HepG2 (cell line): ENCODE data around the gene FUT1. TPM values are rescaled to one million over a fixed set of nuclear protein-coding genes. Genes with fewer than 3 reads are reported as not detected.

ENCODE experiments used
- JUND ChIP-seq: sonication (generic); formaldehyde crosslinking; IDR thresholded peaks from 2 replicates; pipeline ENCODE4 v1.8.0; 2022; ENCODE audit warnings: mild to moderate bottlenecking, missing genetic modification reagents
- MEIS1 ChIP-seq: sonication (generic); formaldehyde crosslinking; IDR thresholded peaks from 2 replicates; pipeline ENCODE4 v1.9.0; 2021; ENCODE audit warnings: mild to moderate bottlenecking, missing genetic modification reagents, moderate library complexity, borderline replicate concordance
- NONO ChIP-seq, 2 experiments: fragments of 450-650 bp in 1 of 2; sonication (generic) in 1 of 2; formaldehyde crosslinking in 1 of 2; IDR thresholded peaks in 1 of 2; conservative IDR thresholded peaks in 1 of 2; 2 replicates each; pipeline versions ENCODE4 v1.6.1 to v1.8.0; 2017 to 2022; ENCODE audit warnings: mild to moderate bottlenecking in 1 of 2, missing genetic modification reagents in 1 of 2, moderate library complexity in 1 of 2
- NR2C2 ChIP-seq: sonication (generic); formaldehyde crosslinking; IDR thresholded peaks from 2 replicates; pipeline ENCODE4 v1.4.0; 2020; ENCODE audit warnings: missing genetic modification reagents, mild to moderate bottlenecking, moderate library complexity, borderline replicate concordance
- PCBP2 ChIP-seq: fragments of 200-400 bp; formaldehyde crosslinking; optimal IDR thresholded peaks from 2 replicates; pipeline ENCODE3; 2018; ENCODE audit warnings: low read length, low read depth; ENCODE audit not compliant: poor library complexity, severe bottlenecking
- SALL1 ChIP-seq: sonication (generic); formaldehyde crosslinking; IDR thresholded peaks from 2 replicates; pipeline ENCODE4 v1.8.0; 2022; ENCODE audit warnings: mild to moderate bottlenecking, missing genetic modification reagents
- SMARCE1 ChIP-seq: fragments of 450-650 bp; IDR thresholded peaks from 2 replicates; pipeline ENCODE4 v1.6.1; 2017; ENCODE audit warnings: borderline replicate concordance
- ZNF546 ChIP-seq: sonication (generic); formaldehyde crosslinking; conservative IDR thresholded peaks from 2 replicates; pipeline ENCODE4 v1.8.1; 2023; ENCODE audit warnings: mild to moderate bottlenecking, missing genetic modification reagents
- ZNF607 ChIP-seq: sonication (generic); formaldehyde crosslinking; IDR thresholded peaks from 2 replicates; pipeline ENCODE4 v1.5.1; 2020; ENCODE audit warnings: missing genetic modification reagents, mild to moderate bottlenecking, borderline replicate concordance
- ZNF629 ChIP-seq: sonication (generic); formaldehyde crosslinking; conservative IDR thresholded peaks from 2 replicates; pipeline ENCODE4 v1.5.0; 2020; ENCODE audit warnings: missing genetic modification reagents
- ZNF674 ChIP-seq: sonication (generic); formaldehyde crosslinking; IDR thresholded peaks from 2 replicates; pipeline ENCODE4 v1.5.0; 2020; ENCODE audit warnings: low read depth, mild to moderate bottlenecking, missing genetic modification reagents
- ZNF678 ChIP-seq: sonication (generic); formaldehyde crosslinking; IDR thresholded peaks from 2 replicates; pipeline ENCODE4 v1.4.0; 2020; ENCODE audit warnings: mild to moderate bottlenecking, missing genetic modification reagents
- ZNF75D ChIP-seq: sonication (generic); formaldehyde crosslinking; IDR thresholded peaks from 2 replicates; pipeline ENCODE4 v1.8.1; 2023; ENCODE audit warnings: missing genetic modification reagents, mild to moderate bottlenecking, borderline replicate concordance
- polyA plus RNA-seq, 8 experiments: library from polyadenylated mRNA; depleted of rRNA in 3 of 8; stranded (reverse) in 7 of 8; unstranded in 1 of 8; fragments of >200 nt; fragmentation: Illumina TruSeq in 4 of 8; extraction: Trizol in 4 of 8; gene quantifications; 2 replicates each; pipeline versions ENCODE4 v1.2.1 to v1.2.3, GENCODE V29; 2011 to 2016; ENCODE audit warnings: low read depth in 4 of 8, missing spikeins in 1 of 8, mixed read lengths in 1 of 8; ENCODE audit not compliant: insufficient read depth in 1 of 8
- total RNA-seq, 5 experiments: library from RNA; depleted of rRNA; stranded (reverse); fragments of >200 nt; fragmentation: Illumina TruSeq; extraction: Trizol; gene quantifications; 2 replicates each; pipeline ENCODE4 v1.2.3, GENCODE V29; 2016; ENCODE audit warnings: low read depth in 1 of 5
- TF ChIP-seq, protein P1 (sequence below): sonication (generic); formaldehyde crosslinking; IDR thresholded peaks from 2 replicates; pipeline ENCODE4 v1.4.0; 2020; ENCODE audit warnings: missing genetic modification reagents
- TF ChIP-seq, protein P2 (sequence below): sonication (generic); formaldehyde crosslinking; conservative IDR thresholded peaks from 2 replicates; pipeline ENCODE4 v1.4.0; 2020; ENCODE audit warnings: missing genetic modification reagents
- TF ChIP-seq, protein P3 (sequence below): IDR thresholded peaks from 2 replicates; pipeline ENCODE4 v1.6.1; 2016
- TF ChIP-seq, protein P4 (sequence below), 2 experiments: sonication (generic) in 1 of 2; formaldehyde crosslinking in 1 of 2; IDR thresholded peaks; 2 replicates each; pipeline versions ENCODE4 v1.4.0 to v1.6.1; 2018 to 2020; ENCODE audit warnings: missing genetic modification reagents in 2 of 2, borderline replicate concordance in 1 of 2, low read depth in 1 of 2, mild to moderate bottlenecking in 1 of 2, missing biosample characterization in 1 of 2
- TF ChIP-seq, protein P5 (sequence below): IDR thresholded peaks from 2 replicates; pipeline ENCODE4 v1.6.1; 2016; ENCODE audit warnings: low read depth
- TF ChIP-seq, protein P6 (sequence below): sonication (generic); formaldehyde crosslinking; IDR thresholded peaks from 2 replicates; pipeline ENCODE4 v1.4.0; 2020; ENCODE audit warnings: mild to moderate bottlenecking, missing genetic modification reagents

Gene FUT1
- total and polyA plus RNA-seq, 2 of the 13 experiments (the other 11 are each of a cell fraction or from before 2014, with no cell fraction given), result 0.07 to 1.1 TPM

DNA sequence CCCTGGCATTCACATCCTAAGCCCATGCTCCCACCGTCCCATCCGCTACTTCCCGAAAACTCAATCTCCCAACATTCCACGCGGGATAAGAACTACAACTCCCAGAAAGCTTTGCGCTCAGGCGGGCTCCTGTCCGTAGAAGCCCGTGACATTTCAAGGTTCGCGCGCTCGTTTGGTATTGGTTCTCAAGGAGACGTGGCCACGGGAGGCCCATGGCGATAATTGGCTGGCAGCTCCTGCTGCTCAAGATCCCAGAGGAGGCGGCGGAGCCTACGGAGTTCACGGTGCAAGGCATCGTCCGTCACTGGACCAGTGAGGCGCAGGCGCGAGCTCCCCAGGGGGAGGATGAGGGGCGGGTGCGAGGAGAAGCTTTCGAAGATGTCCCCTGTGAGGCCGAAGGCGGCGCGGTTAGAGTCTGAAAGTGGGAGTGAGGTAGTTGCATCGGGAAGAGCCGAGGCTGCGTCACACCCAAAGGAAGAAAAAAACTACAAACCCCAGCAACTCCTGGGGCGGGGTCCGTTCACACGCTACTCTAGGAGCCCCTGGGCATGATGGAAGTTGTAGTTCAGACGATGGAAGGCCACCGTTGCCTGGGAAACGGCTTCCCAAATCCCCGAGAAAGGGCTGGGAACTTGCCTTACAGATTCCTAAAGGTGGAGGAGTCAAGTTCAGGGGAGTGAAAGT is 31.7 kb downstream of the FUT1 start (continued):
- TF ChIP-seq PCBP2 (no peak), NONO (IDR thresholded peaks at IDR 0.05) (no peak), NONO (CRISPR knock-in tag; conservative IDR thresholded peaks at IDR 0.05) (no peak), SALL1 (peak; percentile 18; the same call in 1 of the 2 replicates), ZNF75D (CRISPR knock-in tag) (no peak), ZNF607 (CRISPR knock-in tag) (no peak), NR2C2 (CRISPR knock-in tag) (peak; percentile 76), JUND (no peak), SMARCE1 (no peak), ZNF678 (CRISPR knock-in tag) (no peak), ZNF546 (CRISPR knock-in tag) (no peak), ZNF629 (CRISPR knock-in tag) (no peak), MEIS1 (CRISPR knock-in tag) (peak; percentile 43; the same call in 1 of the 2 replicates), ZNF674 (CRISPR knock-in tag) (no peak)
- TF ChIP-seq, protein P1, sequence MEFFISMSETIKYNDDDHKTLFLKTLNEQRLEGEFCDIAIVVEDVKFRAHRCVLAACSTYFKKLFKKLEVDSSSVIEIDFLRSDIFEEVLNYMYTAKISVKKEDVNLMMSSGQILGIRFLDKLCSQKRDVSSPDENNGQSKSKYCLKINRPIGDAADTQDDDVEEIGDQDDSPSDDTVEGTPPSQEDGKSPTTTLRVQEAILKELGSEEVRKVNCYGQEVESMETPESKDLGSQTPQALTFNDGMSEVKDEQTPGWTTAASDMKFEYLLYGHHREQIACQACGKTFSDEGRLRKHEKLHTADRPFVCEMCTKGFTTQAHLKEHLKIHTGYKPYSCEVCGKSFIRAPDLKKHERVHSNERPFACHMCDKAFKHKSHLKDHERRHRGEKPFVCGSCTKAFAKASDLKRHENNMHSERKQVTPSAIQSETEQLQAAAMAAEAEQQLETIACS (CRISPR knock-in tag), result no peak
- TF ChIP-seq, protein P2, sequence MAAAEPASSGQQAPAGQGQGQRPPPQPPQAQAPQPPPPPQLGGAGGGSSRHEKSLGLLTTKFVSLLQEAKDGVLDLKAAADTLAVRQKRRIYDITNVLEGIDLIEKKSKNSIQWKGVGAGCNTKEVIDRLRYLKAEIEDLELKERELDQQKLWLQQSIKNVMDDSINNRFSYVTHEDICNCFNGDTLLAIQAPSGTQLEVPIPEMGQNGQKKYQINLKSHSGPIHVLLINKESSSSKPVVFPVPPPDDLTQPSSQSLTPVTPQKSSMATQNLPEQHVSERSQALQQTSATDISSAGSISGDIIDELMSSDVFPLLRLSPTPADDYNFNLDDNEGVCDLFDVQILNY (CRISPR knock-in tag), result peak; percentile 99
- TF ChIP-seq, protein P3, sequence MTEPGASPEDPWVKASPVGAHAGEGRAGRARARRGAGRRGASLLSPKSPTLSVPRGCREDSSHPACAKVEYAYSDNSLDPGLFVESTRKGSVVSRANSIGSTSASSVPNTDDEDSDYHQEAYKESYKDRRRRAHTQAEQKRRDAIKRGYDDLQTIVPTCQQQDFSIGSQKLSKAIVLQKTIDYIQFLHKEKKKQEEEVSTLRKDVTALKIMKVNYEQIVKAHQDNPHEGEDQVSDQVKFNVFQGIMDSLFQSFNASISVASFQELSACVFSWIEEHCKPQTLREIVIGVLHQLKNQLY (CRISPR knock-in tag), result no peak
- TF ChIP-seq, protein P4, sequence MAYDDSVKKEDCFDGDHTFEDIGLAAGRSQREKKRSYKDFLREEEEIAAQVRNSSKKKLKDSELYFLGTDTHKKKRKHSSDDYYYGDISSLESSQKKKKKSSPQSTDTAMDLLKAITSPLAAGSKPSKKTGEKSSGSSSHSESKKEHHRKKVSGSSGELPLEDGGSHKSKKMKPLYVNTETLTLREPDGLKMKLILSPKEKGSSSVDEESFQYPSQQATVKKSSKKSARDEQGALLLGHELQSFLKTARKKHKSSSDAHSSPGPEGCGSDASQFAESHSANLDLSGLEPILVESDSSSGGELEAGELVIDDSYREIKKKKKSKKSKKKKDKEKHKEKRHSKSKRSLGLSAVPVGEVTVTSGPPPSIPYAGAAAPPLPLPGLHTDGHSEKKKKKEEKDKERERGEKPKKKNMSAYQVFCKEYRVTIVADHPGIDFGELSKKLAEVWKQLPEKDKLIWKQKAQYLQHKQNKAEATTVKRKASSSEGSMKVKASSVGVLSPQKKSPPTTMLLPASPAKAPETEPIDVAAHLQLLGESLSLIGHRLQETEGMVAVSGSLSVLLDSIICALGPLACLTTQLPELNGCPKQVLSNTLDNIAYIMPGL (CRISPR knock-in tag; IDR thresholded peaks at IDR 0.05; ENCODE audit: borderline replicate concordance in 1 of 2, low read depth in 1 of 2), result 0 out of 4 replicates have a peak, but pooled peaks of 1 of the 2 experiments have one; percentile 13
- TF ChIP-seq, protein P5, sequence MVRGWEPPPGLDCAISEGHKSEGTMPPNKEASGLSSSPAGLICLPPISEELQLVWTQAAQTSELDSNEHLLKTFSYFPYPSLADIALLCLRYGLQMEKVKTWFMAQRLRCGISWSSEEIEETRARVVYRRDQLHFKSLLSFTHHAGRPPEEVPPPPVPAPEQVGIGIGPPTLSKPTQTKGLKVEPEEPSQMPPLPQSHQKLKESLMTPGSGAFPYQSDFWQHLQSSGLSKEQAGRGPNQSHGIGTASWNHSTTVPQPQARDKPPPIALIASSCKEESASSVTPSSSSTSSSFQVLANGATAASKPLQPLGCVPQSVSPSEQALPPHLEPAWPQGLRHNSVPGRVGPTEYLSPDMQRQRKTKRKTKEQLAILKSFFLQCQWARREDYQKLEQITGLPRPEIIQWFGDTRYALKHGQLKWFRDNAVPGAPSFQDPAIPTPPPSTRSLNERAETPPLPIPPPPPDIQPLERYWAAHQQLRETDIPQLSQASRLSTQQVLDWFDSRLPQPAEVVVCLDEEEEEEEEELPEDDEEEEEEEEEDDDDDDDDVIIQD (CRISPR knock-in tag), result peak; percentile 43; the same call in 1 of the 2 replicates
- TF ChIP-seq, protein P6, sequence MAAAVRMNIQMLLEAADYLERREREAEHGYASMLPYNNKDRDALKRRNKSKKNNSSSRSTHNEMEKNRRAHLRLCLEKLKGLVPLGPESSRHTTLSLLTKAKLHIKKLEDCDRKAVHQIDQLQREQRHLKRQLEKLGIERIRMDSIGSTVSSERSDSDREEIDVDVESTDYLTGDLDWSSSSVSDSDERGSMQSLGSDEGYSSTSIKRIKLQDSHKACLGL, result no peak
